Mesothelial cell of epicardium (in vitro differentiated cells): ENCODE data around the gene THUMPD1. TPM values are rescaled to one million over a fixed set of nuclear protein-coding genes. Genes with fewer than 3 reads are reported as not detected.
"Not testable (repeated sequence)": the region's sequence is repeated elsewhere in the genome, so short reads cannot be mapped to it uniquely, and the experiment has no call there.

ENCODE experiments used
- DNase-seq, 2 experiments: peaks; one replicate each; pipeline ENCODE4 v3.0.0; 2021; ENCODE audit warnings: low spot score in 2 of 2; ENCODE audit not compliant: unreplicated experiment in 2 of 2
- H3K27ac Mint-ChIP-seq: 2 replicates; pipeline ENCODE4 v1.8.0; 2021; ENCODE audit warnings: mixed read lengths
- H3K27me3 Mint-ChIP-seq: 2 replicates; pipeline ENCODE4 v1.8.0; 2021; ENCODE audit warnings: low read depth, mixed read lengths
- H3K36me3 Mint-ChIP-seq: 2 replicates; pipeline ENCODE4 v1.8.0; 2021; ENCODE audit warnings: mixed read lengths
- H3K4me1 Mint-ChIP-seq: 2 replicates; pipeline ENCODE4 v1.8.0; 2021; ENCODE audit warnings: mixed read lengths
- H3K4me3 Mint-ChIP-seq: 2 replicates; pipeline ENCODE4 v1.8.0; 2021; ENCODE audit warnings: mild to moderate bottlenecking, moderate library complexity, mixed read lengths
- H3K9me3 Mint-ChIP-seq: 2 replicates; pipeline ENCODE4 v1.8.0; 2021; ENCODE audit warnings: mixed read lengths
- CTCF ChIP-seq: fragments of 200-600 bp; sonication (generic); IDR thresholded peaks from one replicate; pipeline ENCODE4 v1.5.0; 2021; ENCODE audit warnings: antibody characterized with exemption; ENCODE audit not compliant: unreplicated experiment
- total RNA-seq: library from RNA; stranded (reverse); gene quantifications from 3 replicates; pipeline ENCODE4 v1.2.1, GENCODE V29; 2021

THUMPD1 gene
- total RNA-seq, 1 donor from 2014 or later = 35.5 TPM

GRCh38 chr16:20766294-20766693 lies 24.7 kb upstream of the THUMPD1 start:
- H3K9me3 Mint-ChIP-seq = peaks cover 15% of the 10 kb centered on the region
- no peaks in the 10 kb centered on the region for H3K27me3 Mint-ChIP-seq
- H3K27ac Mint-ChIP-seq = no peak overlapping the region
- TF ChIP-seq CTCF = no peak
- H3K4me3 Mint-ChIP-seq = no peak overlapping the region
- H3K4me1 Mint-ChIP-seq = peaks cover 9% of the 10 kb centered on the region
- peaks cover 25% of the 10 kb centered on the region for H3K36me3 Mint-ChIP-seq
- DNase-seq = no peak

DNA sequence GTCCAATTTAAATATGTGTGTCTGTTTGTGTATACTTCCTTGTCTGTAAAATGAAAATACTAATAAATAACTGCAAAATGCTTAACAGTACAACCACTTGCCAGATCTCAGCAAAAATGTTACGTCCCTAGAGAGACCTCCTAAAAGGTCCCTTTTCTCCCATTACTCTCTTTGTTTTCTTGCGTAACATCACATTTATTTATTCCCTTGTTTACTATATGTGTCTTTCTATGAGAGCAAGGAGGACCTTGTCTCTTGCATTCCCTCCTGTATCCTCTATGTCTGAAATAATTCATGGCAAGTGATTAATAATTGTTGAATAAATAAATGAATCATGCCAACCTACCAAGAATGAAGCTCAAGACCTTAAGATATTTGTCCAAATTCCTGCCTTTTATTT lies 24.1 kb upstream of the THUMPD1 start:
- no peak for TF ChIP-seq CTCF
- Mint-ChIP-seq H3K4me1 (peaks cover 11% of the 10 kb centered on the region), H3K27me3 (no peaks in the 10 kb centered on the region), H3K4me3 (no peak overlapping the region), H3K36me3 (peaks cover 28% of the 10 kb centered on the region), H3K27ac (no peak overlapping the region), H3K9me3 (peaks cover 21% of the 10 kb centered on the region)
- DNase-seq = no peak

DNA sequence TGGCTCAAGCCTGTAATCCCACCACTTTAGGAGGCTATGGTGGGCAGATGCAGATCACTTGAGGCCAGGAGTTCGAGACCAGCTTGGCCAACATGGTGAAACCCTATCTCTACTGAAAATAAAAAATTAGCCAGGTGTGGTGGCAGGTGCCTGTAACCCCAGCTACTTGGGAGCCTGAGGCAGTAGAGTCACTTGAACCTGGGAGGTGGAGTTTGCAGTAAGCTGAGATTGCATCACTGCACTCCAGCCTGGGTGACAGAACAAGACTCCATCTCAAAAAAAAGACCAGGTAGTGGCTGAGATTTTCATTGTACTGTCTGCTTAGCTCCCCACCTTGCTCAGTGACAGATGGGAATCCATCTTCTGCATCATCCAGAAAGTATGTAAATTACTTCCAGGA lies 22.8 kb upstream of the THUMPD1 start:
- Mint-ChIP-seq H3K4me1 (peaks cover 16% of the 10 kb centered on the region), H3K9me3 (peaks cover 22% of the 10 kb centered on the region), H3K36me3 (peaks cover 37% of the 10 kb centered on the region)
- DNase-seq, H3K27ac Mint-ChIP-seq, H3K27me3 Mint-ChIP-seq, H3K4me3 Mint-ChIP-seq: not testable (repeated sequence)

- Mint-ChIP-seq H3K27me3 (no peaks in the 10 kb centered on the region), H3K36me3 (peaks cover 39% of the 10 kb centered on the region), H3K27ac (peak within 1 kb of the TSS; percentile 68), H3K9me3 (peaks cover 22% of the 10 kb centered on the region), H3K4me1 (peaks cover 16% of the 10 kb centered on the region), H3K4me3 (peak within 1 kb of the TSS; percentile 68)
- DNase-seq = peak in 1 of 2 experiments; percentile 41
- TF ChIP-seq CTCF = no peak
These were observed 22.0 kb upstream of the THUMPD1 start, which contains the start of gene ACSM3 for GRCh38 chr16:20763461-20764232. ACSM3 (plus strand) TSS chr16:20764014; CDS start chr16:20770035, 6,021 bp downstream.

GRCh38 chr16:20762404-20763123 lies 20.9 kb upstream of the THUMPD1 start:
- Mint-ChIP-seq H3K4me3 (no peak overlapping the region), H3K4me1 (peaks cover 16% of the 10 kb centered on the region), H3K27me3 (no peaks in the 10 kb centered on the region), H3K9me3 (peaks cover 22% of the 10 kb centered on the region), H3K36me3 (peaks cover 42% of the 10 kb centered on the region), H3K27ac (no peak overlapping the region)
- no peak for DNase-seq
- TF ChIP-seq CTCF = no peak

DNA sequence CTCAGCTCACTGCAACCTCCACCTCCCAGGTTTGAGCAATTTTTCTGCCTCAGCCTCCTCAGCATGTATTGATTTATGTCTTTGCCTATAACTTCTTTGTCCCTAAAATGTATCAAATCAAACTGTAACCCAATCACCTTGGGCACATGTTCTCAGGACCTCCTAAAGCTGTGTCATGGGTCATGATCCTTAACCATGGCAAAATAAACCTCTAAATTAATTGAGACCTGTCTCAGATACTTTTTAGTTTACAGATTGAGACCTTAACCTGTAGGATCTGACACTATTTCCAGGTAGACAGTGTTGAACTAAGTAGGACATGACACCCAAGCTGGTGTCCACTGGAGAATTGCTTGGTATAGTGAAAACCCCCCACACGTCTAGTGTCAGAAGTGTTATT lies 19.6 kb upstream of the THUMPD1 start:
- Mint-ChIP-seq H3K9me3 (peaks cover 22% of the 10 kb centered on the region), H3K4me1 (peaks cover 16% of the 10 kb centered on the region), H3K27me3 (no peaks in the 10 kb centered on the region), H3K27ac (no peak overlapping the region), H3K36me3 (peaks cover 42% of the 10 kb centered on the region), H3K4me3 (no peak overlapping the region)
- no peak for DNase-seq
- no peak for TF ChIP-seq CTCF
